NB4 (cell line): ENCODE data around the gene CDC42EP3.

ENCODE experiments used
- CTCF ChIP-seq: IDR thresholded peaks from one replicate; pipeline ENCODE4 v1.5.1; 2012; ENCODE audit warnings: low read depth, low read length
- MAX ChIP-seq: IDR thresholded peaks from 2 replicates; pipeline ENCODE4 v1.6.1; 2011; ENCODE audit warnings: low read depth, low read length
- POLR2A ChIP-seq: IDR thresholded peaks from 2 replicates; pipeline ENCODE4 v1.6.1; 2011; ENCODE audit warnings: mild to moderate bottlenecking; ENCODE audit not compliant: insufficient read length; ENCODE audit errors: extremely low read depth

- TF ChIP-seq POLR2A, result no peak
- TF ChIP-seq MAX, result no peak
- TF ChIP-seq CTCF, result no peak
Observed at GRCh38 chr2:37623406-37623805, 48.0 kb downstream of the CDC42EP3 start.
